ENCODE measurements around the gene FGF18.
A peak's percentile ranks its signal among the peaks of the same experiment; 100 is the strongest.
"Not testable (repeated sequence)": the region's sequence is repeated elsewhere in the genome, so short reads cannot be mapped to it uniquely, and the experiment has no call there.

The FGF18 gene

GRCh38 chr5:171391996-171392577, 27.4 kb upstream of the FGF18 start:
- peaks cover 92% of the 10 kb centered on the region for H3K36me3 Mint-ChIP-seq (ENCODE audit: low read depth)
- peak overlapping the region; percentile 98 for H3K4me3 Mint-ChIP-seq
- peaks cover 86% of the 10 kb centered on the region for H3K4me1 Mint-ChIP-seq (ENCODE audit: low read depth)
- H3K27me3 Mint-ChIP-seq = peaks cover 8% of the 10 kb centered on the region
- peak overlapping the region; percentile 84 for H3K27ac Mint-ChIP-seq
- H3K9me3 Mint-ChIP-seq = no peaks in the 10 kb centered on the region

DNA sequence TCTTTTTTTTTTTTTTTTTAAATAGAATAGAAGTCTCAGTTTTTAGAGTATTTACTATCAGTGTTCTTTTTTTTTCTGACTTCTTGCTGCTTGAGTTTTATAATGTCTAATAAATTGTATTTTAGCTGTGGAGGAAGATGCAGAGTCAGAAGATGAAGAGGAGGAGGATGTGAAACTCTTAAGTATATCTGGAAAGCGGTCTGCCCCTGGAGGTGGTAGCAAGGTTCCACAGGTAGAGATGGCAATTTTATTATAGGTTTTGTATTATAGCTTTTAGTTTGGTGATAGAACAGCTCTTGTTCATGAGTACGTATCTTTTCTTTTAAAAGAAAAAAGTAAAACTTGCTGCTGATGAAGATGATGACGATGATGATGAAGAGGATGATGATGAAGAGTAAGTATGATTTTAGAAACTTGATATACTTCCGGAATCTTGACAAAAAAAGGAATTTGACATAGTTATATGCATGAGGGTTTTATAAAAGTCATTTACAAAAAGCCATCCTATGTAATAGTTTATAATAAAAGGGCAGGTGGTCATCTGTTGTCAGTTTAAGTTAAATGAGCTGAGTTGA, 26.8 kb upstream of the FGF18 start:
- peaks cover 96% of the 10 kb centered on the region for H3K36me3 Mint-ChIP-seq (ENCODE audit: low read depth)
- H3K4me3 Mint-ChIP-seq = peak overlapping the region; percentile 98
- peaks cover 87% of the 10 kb centered on the region for H3K4me1 Mint-ChIP-seq (ENCODE audit: low read depth)
- peaks cover 8% of the 10 kb centered on the region for H3K27me3 Mint-ChIP-seq
- H3K27ac Mint-ChIP-seq = peak overlapping the region; percentile 84
- H3K9me3 Mint-ChIP-seq = no peaks in the 10 kb centered on the region

DNA sequence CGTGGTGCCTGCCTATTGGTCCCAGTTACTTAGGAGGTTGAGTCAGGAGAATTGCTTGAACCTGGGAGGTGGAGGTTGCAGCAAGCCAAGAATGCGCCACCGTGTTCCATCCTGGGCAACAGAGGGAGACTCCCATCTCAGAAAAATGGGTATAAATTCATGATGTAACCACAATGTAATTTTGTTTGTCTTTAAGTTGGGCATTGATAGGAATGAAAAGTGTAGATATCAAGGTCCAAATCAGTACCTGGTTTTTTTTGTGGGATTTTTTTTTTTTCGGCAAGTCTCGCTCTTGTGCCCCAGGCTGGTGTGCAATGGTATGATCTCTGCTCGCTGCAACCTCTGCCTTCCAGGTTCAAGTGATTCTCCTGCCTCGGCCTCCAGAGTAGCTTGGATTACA, 24.4 kb upstream of the FGF18 start:
- Mint-ChIP-seq H3K27me3 (no peaks in the 10 kb centered on the region), H3K9me3 (no peaks in the 10 kb centered on the region), H3K36me3 (ENCODE audit: low read depth) (peaks cover 96% of the 10 kb centered on the region), H3K4me1 (ENCODE audit: low read depth) (peaks cover 86% of the 10 kb centered on the region), H3K27ac (peak overlapping the region; percentile 78), H3K4me3 (peak overlapping the region; percentile 47)

DNA sequence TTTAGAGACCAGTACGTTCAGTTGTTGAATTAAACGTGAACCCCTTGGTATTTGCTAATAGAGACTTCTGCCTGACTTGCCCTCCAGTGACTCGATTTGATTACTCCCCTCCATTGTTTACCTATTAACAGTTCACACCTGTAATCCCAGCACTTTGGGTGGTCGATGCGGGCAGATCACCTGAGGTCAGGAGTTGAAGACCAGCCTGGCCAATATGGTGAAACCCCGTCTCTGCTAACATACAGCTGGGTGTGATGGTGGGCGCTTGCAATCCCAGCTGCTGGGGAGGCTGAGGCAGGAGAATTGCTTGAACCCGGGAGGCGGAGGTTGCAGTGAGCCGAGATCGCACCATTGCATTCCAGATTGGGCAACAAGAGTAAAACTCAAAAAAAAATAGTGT, 22.9 kb upstream of the FGF18 start:
- Mint-ChIP-seq H3K4me3 (peak overlapping the region; percentile 66), H3K36me3 (ENCODE audit: low read depth) (peaks cover 96% of the 10 kb centered on the region), H3K27ac (peak overlapping the region; percentile 49), H3K4me1 (ENCODE audit: low read depth) (peaks cover 85% of the 10 kb centered on the region)
- H3K27me3 Mint-ChIP-seq, H3K9me3 Mint-ChIP-seq: not testable (repeated sequence)

DNA sequence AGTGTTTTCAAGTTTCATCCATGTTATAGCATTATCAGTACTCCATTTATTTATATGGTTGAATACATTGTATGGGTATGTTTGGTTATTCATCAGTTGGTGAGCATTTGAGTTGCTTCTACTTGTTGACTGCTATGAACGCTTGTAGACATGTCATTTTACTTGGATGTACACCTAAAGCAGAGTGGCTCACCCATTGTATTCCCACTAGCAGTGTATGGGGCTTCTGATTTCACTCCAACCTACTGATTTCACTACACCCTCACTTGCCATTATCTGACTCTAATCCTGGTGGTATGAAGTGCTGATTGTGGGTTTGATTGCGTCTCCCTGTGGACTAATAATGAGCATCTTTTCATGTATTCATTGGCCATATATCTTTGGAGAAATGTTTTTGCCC, 22.3 kb upstream of the FGF18 start:
- peak overlapping the region; percentile 49 for H3K27ac Mint-ChIP-seq
- H3K36me3 Mint-ChIP-seq (ENCODE audit: low read depth) = peaks cover 95% of the 10 kb centered on the region
- no peaks in the 10 kb centered on the region for H3K9me3 Mint-ChIP-seq
- peaks cover 81% of the 10 kb centered on the region for H3K4me1 Mint-ChIP-seq (ENCODE audit: low read depth)
- H3K27me3 Mint-ChIP-seq = no peaks in the 10 kb centered on the region
- peak overlapping the region; percentile 66 for H3K4me3 Mint-ChIP-seq

GRCh38 chr5:171397599-171397998, 21.8 kb upstream of the FGF18 start:
- Mint-ChIP-seq H3K9me3 (no peaks in the 10 kb centered on the region), H3K27ac (peak overlapping the region; percentile 49), H3K27me3 (no peaks in the 10 kb centered on the region), H3K4me3 (peak overlapping the region; percentile 66), H3K36me3 (ENCODE audit: low read depth) (peaks cover 92% of the 10 kb centered on the region), H3K4me1 (ENCODE audit: low read depth) (peaks cover 79% of the 10 kb centered on the region)

- Mint-ChIP-seq H3K36me3 (ENCODE audit: low read depth) (peaks cover 84% of the 10 kb centered on the region), H3K27ac (peak overlapping the region; percentile 72), H3K4me1 (ENCODE audit: low read depth) (peaks cover 70% of the 10 kb centered on the region)
- H3K27me3 Mint-ChIP-seq, H3K4me3 Mint-ChIP-seq, H3K9me3 Mint-ChIP-seq: not testable (repeated sequence)
Measured at GRCh38 chr5:171398660-171399059, 20.8 kb upstream of the FGF18 start.

DNA sequence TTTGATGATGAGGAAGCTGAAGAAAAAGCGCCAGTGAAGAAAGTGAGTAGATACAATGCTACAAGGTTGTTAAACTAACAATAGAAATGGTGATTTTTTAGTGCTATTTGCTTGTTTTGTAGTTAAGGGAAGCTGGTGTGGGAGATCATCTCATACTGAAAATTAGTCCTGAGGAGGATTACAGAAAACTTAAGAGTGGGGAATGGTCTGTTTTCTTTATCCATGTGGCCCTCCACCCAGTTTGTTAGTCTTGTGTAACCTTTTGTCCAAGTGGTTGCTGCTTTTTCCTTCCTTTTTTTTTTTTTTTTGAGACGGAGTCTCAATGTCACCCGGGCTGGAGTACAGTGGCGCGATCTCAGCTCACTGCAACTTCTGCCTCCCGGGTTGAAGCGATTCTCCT, 19.3 kb upstream of the FGF18 start:
- H3K36me3 Mint-ChIP-seq (ENCODE audit: low read depth) = peaks cover 77% of the 10 kb centered on the region
- H3K4me1 Mint-ChIP-seq (ENCODE audit: low read depth) = peaks cover 59% of the 10 kb centered on the region
- H3K4me3 Mint-ChIP-seq = peak overlapping the region; percentile 42
- H3K27ac Mint-ChIP-seq = peak overlapping the region; percentile 76
- no peaks in the 10 kb centered on the region for H3K27me3 Mint-ChIP-seq
- H3K9me3 Mint-ChIP-seq = no peaks in the 10 kb centered on the region

DNA sequence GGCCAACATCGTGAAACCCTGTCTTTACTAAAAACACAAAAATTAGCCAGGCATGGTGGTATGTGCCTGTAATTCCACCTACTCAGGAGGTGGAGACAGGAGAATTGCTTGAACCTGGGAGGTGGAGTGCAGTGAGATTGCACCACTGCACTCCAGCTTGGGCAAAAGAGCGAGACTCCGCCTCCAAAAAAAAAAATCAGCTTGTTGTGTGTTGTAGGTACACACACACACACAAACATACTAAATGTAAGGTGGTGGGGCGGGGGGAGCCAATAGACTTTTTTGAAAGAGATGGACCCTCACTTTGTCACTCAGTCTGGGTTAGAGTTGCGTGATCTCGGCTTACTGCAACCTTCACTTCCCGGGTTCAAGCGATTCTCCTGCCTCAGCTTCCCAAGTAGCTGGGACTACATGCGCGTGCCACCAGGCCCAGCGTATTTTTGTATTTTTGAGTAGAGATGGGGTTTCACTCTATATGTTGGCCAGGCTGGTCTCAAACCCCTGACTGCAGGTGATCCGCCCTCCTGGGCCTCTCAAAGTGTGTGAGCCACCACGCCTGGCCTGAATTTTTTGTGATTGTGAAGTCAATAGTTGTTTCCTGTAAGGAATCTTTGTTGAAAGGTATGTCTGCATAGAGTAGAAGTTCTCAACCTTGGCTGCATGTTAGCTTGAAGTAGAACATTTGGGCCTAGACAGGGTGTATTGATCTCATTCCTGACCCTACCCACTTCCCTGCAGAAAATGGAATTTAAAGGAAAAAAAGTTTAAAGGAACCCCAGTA, 18.1 kb upstream of the FGF18 start:
- Mint-ChIP-seq H3K4me3 (peak overlapping the region; percentile 30), H3K27ac (peak overlapping the region; percentile 65), H3K9me3 (no peaks in the 10 kb centered on the region), H3K4me1 (ENCODE audit: low read depth) (peaks cover 63% of the 10 kb centered on the region), H3K27me3 (no peaks in the 10 kb centered on the region), H3K36me3 (ENCODE audit: low read depth) (peaks cover 79% of the 10 kb centered on the region)

DNA sequence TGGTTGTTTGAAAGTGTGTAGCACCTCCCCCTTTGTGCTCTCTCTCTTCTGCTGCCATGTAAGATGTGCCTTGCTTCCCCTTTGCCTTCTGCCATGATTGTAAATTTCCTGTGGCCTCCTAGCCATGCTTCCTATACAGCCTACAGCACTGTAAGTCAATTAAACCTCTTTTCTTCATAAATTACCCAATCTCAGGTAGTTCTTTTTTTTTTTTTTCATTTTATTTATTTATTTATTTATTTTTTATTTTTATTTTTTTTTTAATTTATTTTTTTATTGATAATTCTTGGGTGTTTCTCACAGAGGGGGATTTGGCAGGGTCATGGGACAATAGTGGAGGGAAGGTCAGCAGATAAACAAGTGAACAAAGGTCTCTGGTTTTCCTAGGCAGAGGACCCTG, 16.7 kb upstream of the FGF18 start:
- Mint-ChIP-seq H3K36me3 (ENCODE audit: low read depth) (peaks cover 79% of the 10 kb centered on the region), H3K4me1 (ENCODE audit: low read depth) (peaks cover 63% of the 10 kb centered on the region)
- not testable (repeated sequence) for H3K27me3 Mint-ChIP-seq, H3K9me3 Mint-ChIP-seq, H3K27ac Mint-ChIP-seq, H3K4me3 Mint-ChIP-seq

DNA sequence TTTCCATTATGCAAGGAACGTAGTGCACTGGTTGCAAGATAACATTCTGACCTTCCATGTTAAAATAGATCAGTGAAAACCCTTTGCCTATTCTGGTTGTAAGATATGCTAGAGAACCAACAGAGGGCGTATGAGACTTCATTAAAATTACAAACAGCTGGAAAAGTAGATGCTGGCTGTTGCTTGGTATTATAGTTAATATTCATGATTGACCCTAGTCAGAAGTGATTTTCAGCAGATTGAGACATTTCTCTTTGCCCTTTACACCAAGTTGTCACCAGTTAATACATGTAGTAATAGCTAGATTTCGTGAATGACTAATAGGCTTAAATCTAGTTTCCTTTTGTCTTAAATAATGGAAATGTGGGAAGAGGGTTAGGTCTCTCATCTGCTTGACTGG, 13.8 kb upstream of the FGF18 start:
- H3K9me3 Mint-ChIP-seq = no peaks in the 10 kb centered on the region
- H3K4me3 Mint-ChIP-seq = peak overlapping the region; percentile 20
- peak overlapping the region; percentile 38 for H3K27ac Mint-ChIP-seq
- no peaks in the 10 kb centered on the region for H3K27me3 Mint-ChIP-seq
- peaks cover 55% of the 10 kb centered on the region for H3K4me1 Mint-ChIP-seq (ENCODE audit: low read depth)
- peaks cover 76% of the 10 kb centered on the region for H3K36me3 Mint-ChIP-seq (ENCODE audit: low read depth)

GRCh38 chr5:171407234-171407633, 12.2 kb upstream of the FGF18 start:
- no peaks in the 10 kb centered on the region for H3K27me3 Mint-ChIP-seq
- peaks cover 78% of the 10 kb centered on the region for H3K36me3 Mint-ChIP-seq (ENCODE audit: low read depth)
- H3K27ac Mint-ChIP-seq = peak overlapping the region; percentile 71
- no peaks in the 10 kb centered on the region for H3K9me3 Mint-ChIP-seq
- H3K4me1 Mint-ChIP-seq (ENCODE audit: low read depth) = peaks cover 43% of the 10 kb centered on the region
- no peak overlapping the region for H3K4me3 Mint-ChIP-seq

GRCh38 chr5:171409164-171410136, 10.0 kb upstream of the FGF18 start:
- Mint-ChIP-seq H3K27me3 (no peaks in the 10 kb centered on the region), H3K27ac (peak overlapping the region; percentile 52), H3K36me3 (ENCODE audit: low read depth) (peaks cover 88% of the 10 kb centered on the region), H3K4me1 (ENCODE audit: low read depth) (peaks cover 43% of the 10 kb centered on the region), H3K9me3 (no peaks in the 10 kb centered on the region), H3K4me3 (peak overlapping the region; percentile 26)

DNA sequence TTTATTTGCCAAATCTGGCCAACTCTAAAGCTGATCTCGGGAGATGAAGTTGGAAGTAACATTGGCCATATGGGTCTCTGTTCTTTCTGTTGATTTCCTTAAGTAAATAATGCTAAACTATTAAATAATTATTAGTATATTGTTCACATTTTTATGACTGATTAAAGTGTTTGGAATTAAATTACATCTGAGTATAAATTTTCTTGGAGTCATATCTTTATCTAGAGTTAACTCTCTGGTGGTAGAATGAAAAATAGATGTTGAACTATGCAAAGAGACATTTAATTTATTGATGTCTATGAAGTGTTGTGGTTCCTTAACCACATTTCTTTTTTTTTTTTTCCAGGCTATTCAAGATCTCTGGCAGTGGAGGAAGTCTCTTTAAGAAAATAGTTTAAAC, 9.3 kb upstream of the FGF18 start:
- H3K4me1 Mint-ChIP-seq (ENCODE audit: low read depth) = peaks cover 43% of the 10 kb centered on the region
- no peaks in the 10 kb centered on the region for H3K27me3 Mint-ChIP-seq
- no peaks in the 10 kb centered on the region for H3K9me3 Mint-ChIP-seq
- peaks cover 81% of the 10 kb centered on the region for H3K36me3 Mint-ChIP-seq (ENCODE audit: low read depth)
- H3K27ac Mint-ChIP-seq = no peak overlapping the region
- no peak overlapping the region for H3K4me3 Mint-ChIP-seq

Data from stimulated activated naive CD8-positive, alpha-beta T cell treated with anti-CD3 and anti-CD28 coated beads, Interleukin-15, Interleukin-2, amounts not matched to agents 100 ng/mL and 50 ng/mL, for 24 hours (primary cell).